Measurements from ENCODE around the gene TMEM202.

DNA sequence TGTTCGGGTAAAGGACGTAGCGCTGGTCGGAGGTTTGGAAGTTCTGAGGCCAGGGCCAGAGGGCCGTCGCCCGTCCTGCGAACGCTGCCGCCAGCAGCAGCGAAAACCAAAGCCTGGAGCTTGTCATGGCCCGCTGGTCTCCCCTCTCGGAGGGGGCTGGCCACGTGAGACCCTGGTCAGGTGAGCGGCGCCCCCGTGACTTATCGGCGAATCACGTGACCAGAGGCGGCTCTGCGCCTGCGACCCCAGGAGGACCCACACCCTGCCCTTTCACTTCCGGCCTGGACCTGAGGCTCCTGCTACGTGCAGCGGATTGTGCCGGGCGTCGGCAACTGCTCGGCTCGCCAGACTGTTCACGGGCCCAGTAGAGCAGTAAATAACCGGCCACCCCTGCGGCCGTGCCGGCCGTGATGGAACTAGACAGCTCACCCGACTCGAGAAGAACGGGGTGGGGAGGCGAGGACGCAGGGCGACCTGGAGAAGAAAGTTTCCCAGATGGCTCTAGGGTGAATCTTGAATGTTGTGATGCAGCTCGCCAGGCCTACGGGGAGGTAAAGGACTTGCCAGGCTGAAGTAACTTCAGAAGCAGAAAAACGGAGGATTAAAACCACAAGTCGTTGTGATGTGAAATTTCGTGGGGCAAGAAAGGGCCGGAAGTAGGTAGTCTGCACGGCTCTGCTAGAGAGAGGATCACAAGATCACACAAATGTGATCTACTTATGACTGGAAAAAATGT lies 22.1 kb upstream of the TMEM202 start, which contains the start of gene HEXA:
- TF ChIP-seq, protein P1, sequence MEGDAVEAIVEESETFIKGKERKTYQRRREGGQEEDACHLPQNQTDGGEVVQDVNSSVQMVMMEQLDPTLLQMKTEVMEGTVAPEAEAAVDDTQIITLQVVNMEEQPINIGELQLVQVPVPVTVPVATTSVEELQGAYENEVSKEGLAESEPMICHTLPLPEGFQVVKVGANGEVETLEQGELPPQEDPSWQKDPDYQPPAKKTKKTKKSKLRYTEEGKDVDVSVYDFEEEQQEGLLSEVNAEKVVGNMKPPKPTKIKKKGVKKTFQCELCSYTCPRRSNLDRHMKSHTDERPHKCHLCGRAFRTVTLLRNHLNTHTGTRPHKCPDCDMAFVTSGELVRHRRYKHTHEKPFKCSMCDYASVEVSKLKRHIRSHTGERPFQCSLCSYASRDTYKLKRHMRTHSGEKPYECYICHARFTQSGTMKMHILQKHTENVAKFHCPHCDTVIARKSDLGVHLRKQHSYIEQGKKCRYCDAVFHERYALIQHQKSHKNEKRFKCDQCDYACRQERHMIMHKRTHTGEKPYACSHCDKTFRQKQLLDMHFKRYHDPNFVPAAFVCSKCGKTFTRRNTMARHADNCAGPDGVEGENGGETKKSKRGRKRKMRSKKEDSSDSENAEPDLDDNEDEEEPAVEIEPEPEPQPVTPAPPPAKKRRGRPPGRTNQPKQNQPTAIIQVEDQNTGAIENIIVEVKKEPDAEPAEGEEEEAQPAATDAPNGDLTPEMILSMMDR (IDR thresholded peaks at IDR 0.05), result no peak
- no peak for TF ChIP-seq ZFX (IDR thresholded peaks at IDR 0.05; ENCODE audit: borderline replicate concordance)

Measured in 22Rv1 (cell line).